ENCODE measurements around the gene FBLN7. TPM values are rescaled to one million over a fixed set of nuclear protein-coding genes. Genes with fewer than 3 reads are reported as not detected.
A peak's percentile ranks its signal among the peaks of the same experiment; 100 is the strongest.
"Not testable (repeated sequence)": the region's sequence is repeated elsewhere in the genome, so short reads cannot be mapped to it uniquely, and the experiment has no call there.

The FBLN7 gene
- polyA plus RNA-seq, 5 donors: 10.5 to 15.2 (median 11.8) TPM

DNA sequence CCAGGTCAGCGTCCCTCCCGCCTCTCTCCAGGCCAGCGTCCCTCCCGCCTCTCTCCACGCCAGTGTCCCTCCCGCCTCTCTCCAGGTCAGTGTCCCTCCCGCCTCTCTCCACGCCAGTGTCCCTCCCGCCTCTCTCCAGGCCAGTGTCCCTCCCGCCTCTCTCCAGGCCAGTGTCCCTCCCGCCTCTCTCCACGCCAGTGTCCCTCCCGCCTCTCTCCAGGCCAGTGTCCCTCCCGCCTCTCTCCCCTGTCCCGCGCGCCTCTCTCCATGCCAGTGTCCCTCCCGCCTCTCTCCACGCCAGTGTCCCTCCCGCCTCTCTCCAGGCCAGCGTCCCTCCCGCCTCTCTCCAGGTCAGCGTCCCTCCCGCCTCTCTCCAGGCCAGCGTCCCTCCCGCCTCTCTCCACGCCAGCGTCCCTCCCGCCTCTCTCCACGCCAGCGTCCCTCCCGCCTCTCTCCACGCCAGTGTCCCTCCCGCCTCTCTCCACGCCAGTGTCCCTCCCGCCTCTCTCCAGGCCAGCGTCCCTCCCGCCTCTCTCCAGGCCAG is 1.5 kb downstream of the FBLN7 start:
- not testable (repeated sequence) for DNase-seq

DNA sequence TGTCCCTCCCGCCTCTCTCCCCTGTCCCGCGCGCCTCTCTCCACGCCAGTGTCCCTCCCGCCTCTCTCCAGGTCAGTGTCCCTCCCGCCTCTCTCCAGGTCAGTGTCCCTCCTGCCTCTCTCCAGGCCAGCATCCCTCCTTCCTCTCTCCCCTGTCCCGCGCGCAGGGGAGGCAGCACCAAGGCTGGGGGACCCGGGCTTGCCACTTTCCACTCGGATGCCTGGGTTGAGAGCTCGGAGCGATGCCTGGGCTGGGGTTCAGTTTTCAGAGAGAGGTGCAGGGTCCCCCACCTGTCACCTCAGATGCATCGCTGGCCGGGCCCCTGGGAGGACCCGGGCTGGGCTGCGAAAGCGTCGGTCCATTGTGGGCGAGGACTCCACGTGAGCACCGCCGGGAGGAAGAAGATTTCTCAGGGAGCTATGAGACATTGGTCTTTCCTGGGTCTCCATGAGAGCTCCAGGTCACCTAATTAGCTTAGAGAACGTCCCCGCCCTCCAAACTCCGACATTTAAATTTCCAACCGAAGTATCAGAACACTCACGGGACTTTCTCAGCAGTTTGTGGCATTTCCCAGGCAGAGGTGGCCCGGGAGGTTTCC is 2.1 kb downstream of the FBLN7 start:
- peak in 1 of 2 donors; percentile 4 for DNase-seq

DNA sequence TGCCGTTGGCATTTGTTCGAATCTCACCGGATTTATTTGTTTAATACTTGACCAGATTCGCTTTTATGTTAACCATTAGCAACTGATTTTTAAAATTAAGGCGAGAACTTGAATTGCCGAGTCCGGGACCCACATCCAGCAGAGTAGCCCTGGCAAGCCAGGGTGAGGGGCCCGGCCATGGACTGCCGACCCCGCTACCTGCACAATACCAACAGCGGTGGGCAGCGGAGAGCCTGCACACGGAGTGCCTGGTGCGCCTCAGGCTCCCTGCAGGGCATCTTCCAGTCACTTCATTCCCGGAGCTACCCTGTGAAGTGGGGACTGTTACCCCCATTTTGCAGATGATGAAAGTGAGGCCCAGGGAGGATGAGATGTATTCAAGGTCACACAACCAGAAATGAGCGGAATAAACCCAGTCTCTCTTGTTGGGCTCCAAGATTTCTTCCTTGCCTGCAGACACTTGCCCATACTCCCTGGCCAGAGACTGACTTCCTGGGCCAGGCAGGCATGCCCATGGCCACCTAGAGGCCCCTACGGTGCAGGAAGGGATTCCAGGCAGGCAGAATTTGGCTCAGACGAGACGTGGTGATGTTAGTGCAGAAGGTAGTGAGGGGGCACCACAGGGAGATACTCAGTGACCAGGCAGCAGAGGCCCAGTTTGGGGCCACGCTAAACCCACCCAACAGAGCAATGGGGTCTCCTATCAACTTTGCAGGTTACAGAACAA is 2.9 kb downstream of the FBLN7 start:
- DNase-seq: no peak

DNA sequence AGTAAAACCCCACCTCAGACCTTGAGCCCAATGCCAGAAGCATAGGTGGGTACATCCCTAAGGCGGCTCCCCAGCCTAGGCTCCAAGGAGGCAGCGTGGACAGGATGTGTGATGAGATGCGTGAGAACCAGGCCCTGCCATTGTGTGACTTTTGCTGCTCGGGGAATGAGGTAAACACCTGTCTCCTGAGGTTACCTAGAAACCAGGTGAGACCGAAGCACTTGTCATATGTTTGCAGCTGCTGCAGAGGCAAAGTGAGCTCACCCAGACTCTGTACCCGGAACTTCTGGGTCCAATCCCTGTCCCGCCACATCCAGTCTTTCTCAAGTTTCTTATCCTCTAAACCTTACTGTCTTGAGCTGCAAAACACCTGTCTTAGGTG is 3.4 kb downstream of the FBLN7 start:
- DNase-seq: no peak

DNA sequence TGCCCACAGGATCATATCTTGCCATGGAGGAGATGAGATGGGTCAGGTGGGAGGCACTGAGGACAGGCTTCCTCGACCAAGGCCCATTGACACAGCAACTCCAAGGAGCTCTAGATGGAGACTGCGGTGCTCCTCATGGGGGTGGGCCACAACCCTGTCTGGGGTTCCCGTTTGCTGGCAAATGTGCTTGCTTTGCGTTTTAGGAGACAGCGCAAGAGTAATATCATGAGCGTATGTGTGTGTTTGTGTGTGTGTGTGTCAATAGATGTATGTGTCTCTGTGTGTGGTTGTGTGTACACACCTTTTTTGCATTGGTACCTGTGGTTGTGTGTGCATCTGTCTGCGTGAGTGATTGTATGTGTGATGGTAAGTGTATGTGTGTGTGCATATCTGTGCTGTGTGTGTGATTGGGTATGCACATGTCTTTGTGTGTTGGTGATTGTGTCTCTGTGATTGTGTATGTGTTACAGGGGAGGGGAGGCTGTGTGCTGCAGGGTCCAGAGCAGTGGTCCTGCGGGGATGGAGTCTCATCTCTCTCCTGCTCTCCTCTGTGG is 4.4 kb downstream of the FBLN7 start:
- no peak for DNase-seq

DNA sequence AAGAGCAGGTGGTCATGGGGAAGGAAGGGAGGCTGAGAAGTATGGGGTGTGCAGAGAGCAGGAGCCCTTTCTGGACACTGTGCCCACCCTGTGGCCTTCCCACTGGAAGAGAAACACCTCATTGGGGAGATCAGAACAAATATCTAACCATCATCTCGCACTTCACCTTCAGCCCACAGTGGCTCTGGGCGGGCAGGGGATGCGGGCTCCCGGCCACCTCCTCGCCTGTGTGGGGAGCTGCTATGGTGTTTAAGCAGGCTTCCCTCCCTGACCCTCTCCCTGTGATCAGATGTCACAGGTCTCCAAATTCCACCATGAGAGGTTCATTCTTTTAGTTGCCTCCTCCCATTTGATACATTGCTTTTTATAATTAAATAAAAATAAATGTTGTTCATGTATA is 5.0 kb downstream of the FBLN7 start:
- DNase-seq: no peak

DNA sequence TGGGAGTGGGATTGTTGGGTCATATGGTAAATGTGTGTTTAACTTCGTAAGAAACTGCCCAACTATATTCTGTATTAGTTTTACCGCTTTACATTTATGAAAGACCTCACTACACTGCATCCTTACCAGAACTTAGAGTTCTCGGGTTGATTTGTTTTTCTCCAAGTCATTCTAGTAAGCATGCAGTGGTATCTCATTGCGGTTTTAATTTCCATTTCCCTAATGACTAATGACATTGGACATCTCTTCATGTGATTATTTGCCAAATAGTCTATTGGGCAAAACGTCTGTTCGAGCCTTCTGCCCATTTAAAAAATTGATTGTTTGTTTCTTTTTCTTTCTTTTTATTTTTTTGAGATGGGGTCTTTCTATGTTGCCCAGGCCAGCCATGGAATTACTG is 6.8 kb downstream of the FBLN7 start:
- DNase-seq: no peak

DNA sequence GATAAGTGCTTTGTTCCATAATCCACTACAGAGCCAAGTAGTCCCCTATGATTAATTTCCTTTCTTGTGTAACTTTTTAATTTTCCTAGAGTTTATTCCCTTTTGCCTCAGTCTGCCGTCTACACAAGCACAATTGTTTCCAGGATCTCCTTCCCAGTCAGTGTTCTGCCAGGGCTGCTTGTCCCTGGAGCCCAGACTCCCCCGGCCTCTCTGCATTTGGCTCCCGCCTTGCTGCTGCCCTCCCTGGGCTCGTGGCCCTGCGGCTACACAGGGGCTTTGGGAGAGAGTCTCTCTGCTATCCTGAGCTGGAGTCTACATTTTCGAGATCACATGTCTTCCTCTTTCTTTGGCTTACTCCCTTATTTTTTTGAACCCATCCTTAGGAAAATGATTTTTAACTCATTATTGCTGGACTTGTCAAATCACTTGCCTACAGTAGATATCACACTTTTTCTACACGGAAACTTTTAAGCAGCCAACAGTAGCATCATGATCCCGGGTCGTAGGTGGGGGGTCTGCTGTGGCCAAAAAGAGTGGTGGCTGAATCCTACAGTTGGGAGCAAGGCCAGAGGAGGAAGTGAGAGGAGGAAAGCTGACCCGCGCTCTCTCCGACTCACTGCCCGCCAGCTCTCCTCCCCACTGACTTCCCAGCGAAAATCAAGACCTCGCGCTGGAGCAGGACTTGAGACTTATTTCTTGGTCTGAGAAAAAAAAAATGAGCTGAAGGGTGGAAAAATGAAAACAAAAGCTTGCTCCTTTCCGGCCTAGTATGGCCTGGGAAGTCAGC is 9.4 kb downstream of the FBLN7 start:
- DNase-seq: no peak

DNA sequence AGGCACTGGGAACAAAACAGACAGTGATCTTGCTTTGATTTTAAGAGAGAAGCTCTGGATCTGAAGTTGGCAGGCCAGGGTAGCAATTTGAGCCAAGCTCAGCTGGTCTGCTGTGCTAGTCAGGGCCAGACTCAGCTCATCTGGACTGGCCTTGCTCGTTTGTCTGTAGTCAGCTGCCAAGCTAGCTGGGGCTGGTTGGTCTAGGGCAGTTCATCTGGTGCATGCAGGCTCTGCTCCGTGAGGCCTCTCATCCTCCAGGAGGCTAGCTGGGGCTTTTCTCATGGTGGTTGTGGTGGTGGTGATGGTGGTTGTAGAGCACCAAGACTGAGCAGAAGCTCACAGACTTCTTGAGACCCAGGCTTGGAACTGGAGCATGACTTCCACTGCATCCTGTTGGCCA is 10.3 kb downstream of the FBLN7 start:
- no peak for DNase-seq

DNA sequence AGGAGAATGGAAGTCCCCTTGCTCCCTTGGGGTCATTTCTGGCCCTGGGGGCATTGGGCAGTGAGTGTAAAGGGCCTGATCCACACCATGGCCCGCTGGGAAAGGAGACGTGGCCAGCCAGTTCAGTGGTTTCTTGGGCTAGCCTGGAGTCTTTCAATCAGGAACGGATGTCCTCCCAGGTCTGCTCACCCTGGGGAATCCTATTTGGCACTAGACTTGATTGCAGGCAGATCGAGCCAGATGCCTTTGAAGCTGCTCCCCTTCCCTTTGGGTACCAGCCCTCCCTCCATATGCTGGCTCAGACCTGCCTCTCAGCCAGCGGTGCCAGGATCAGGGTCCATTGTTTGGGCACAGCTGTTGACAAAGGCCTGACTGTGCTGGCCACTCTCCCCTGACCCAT is 11.0 kb downstream of the FBLN7 start:
- DNase-seq: no peak

DNA sequence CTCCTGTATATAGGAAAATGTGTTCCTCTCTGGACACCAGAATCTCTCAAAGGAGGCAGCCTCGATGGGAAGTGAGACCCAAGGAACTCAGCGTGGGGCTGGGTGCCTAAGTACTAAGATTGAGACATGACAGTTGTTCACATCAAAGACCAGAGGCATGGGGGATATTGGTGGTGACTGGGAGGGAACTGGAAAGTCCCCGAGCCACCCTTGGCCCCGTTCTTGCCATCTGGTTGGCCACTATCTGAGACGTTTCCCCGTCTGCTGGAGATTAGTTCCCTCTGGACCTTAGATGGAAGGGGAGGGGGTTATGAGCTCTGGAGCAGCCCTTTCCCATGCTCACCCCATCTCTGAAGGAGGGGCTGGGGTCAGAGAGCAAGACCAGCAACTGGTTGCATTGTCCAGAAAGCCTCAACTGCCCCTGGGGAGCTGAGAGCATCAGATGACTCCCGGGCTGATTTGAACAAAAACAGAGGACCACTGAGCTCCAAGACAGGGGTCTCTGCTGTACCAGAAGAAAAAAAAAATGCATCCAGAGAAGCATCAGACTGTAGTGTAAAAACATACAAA is 11.8 kb downstream of the FBLN7 start:
- no peak for DNase-seq

DNA sequence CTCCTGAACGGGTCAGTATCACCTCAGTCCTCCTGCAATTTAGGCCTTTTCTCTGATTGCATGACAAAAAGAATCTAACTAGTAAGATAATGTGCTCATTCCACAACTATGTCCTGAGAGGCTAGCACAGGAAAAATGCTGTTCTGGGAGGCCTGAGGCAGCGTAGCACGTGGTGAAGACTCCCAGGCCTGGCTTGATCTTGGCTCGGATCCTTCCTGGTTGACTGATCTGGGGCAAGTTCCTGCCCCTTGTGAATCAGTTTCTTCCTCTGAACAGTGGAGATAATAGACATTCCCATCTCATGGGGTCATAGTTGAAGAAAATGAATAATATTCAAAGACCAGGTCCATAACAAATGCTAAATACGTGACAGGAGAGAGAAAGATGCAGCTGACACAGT is 12.3 kb downstream of the FBLN7 start:
- no peak for DNase-seq

DNA sequence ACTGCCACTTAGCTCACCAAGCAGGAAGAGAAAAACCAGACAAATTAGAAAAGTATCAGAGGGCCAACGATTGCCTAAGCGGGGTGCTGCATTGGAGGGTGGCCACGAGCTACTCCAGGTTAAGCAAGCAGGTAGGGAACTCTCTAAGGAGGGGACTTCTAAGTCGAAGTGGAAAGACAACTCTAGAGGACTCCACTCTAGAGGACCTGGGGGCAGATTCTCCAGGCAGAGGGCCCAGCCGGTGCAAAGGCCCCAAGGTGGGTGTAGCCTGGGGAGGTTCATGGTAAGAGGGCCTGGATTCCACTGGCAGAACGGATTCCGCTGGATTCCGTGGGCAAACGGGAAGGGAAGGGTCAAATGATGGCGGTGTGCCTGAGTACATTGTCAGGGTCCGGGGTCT is 12.7 kb downstream of the FBLN7 start:
- no peak for DNase-seq

DNA sequence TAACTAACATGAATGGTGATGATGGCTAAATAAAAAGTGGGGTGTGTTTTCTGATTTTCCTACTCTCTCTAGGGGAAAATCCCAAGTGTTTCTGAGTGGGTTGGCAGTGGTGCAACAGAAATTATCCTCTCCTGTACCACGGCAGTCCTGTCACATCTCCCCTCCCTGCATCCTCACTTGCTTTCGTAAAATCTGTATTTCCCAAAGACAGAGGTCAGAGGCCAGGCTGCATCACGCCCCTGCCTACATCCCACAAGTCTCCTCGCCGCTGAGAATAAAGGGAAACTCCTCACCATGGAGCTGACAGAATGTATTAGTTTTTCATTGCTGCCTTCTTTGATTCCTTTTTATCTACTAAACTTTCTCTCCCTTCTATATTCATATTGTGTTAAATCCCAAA is 13.1 kb downstream of the FBLN7 start:
- DNase-seq: no peak

DNA sequence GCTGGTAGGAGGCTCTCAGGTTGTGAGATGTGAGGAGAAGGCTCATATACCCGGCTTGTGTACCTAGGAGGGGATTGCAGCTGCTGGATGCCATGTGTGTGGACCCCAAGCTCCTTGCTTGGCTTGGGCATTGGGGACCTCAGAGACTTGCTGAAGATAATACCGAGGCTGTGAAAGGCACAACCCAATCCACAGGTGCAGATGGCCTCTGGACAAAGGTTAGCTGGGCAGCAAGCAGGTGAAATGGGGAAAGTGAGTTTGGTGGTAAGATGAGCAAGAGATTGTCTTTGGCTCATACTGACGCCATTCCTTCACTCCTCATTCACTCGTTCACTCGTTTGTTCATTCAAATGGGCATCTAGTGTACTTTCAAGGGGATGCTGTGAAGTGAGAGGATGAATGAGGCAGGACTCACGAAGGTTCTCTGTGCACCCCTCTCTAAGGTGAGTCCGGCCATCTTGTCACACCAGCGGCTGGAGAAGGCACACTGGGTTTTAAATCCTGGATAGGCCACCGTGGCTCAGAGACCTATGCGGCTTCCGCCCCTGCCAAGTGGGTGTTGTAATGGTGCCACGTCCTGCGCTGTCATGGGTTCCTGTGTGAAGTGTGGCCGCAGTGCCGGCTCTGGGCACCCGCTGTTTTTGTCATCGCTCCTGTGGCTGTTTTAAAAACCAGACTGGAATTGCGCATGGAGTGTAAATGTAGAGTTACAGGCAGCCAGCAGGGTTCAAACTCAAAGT is 13.7 kb downstream of the FBLN7 start:
- DNase-seq: no peak

DNA sequence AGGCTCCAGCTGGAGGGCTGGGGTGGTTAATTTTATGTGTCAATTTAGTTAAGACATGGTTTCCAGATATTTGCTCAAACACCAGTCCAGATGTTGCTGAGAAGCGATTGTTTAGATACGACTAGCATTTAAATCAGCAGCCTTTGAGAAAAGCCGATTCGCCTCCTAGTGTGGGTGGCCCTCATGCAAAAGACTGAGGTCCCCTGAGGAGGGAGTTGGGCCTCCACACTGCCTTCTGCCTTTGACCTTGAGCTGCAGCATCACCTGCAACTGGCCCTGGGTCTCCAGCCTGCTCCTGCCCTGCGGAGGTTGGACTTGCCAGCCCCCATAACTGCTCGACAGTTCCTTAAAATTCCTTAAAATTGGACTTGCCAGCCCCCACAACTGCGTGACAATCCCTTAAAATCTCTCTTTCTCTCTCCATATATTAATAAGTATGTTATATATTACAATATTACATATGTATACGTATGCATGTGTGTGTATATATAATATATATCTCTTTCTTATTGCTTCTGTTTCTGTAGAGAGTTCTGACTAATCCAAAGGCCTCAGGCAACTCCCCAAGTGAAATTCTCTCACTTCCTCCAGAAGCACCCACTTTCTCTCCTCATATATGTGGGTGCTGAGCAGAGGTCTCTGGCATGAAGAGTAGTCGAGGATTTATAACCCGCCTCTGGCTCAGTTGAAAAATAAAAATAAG is 14.4 kb downstream of the FBLN7 start:
- no peak for DNase-seq

DNA sequence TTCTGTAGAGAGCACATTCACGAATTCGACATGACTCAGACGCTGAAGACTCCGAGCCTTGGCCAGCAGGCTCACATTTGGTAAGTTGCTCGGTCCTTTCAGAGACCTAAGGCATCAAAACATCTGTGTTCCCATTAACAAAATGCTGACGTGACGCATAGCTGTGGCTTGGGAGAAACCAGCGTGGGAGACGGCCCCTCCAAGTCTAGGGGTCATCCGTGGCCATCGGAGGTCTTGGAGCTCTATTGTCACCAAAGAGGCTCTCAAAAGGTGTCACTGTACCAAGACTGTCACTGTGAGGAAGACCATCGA is 14.9 kb downstream of the FBLN7 start:
- no peak for DNase-seq

DNA sequence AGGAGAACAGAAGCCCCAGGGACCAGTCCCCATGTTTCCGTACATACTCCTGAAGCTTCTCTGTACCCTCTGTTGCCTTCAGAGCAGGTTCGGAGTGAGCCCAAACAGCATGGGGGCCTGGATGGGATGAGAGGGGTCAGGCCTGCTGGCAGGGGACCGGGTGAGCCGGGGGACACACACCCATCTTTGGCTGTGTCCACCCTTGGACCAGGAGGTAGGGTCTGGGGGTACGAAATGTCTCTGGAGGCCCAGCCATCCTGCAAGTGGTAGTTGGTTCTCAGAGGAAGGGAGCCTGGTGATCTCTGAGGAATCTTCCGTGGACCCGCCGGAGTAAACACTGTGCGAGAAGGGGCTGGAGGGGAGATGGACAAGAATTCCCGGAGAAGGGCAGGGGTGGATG is 15.3 kb downstream of the FBLN7 start:
- DNase-seq: no peak

DNA sequence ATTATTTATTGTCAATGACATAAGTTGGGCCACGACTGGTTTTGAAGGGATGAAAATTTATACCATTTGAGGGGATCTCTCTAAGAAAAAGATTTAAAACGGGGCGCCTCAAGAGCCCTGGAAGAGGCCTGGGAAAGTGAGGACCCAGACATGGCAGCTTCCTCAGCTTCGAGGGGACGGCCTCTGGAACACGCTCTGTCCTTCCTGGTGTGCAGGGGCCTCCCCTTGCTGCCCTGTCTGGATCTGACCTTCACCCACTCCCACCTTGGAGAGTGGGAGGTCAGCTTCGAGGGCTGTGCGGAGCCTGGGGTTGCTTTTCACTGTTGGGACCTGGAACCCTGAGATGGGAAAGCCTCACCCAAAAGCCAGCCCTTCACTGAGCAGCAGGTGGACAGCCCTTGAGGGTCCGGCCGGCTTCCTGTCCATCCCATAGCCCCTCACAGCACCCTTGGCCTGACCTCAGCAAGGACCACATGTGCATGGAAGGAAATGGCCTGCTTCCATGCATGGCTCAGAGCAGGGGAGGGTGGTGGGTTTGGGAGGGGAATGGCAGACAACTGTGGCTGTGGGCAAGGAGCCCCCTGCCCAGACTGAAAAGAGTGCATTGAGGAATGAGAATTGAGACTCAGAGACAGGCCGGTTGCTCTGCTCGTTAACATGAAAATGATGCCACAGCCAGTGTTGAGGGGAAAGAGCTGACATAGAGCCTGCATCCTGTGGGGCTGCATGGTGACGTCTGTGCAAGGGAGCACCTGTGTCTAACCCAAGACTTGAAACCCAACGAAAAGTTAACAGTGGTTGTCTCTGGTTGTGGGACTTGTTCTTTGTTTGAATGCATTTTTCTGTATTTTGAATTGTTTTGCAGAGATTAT is 16.3 kb downstream of the FBLN7 start:
- no peak for DNase-seq
